Thymus (tissue), 14 donors: ENCODE measurements around the gene FIG4. TPM values are rescaled to one million over a fixed set of nuclear protein-coding genes. Genes with fewer than 3 reads are reported as not detected.

Source experiments
- DNase-seq, 9 donors: peaks; one replicate each; pipeline ENCODE4 v3.0.0-alpha.2; 2013; ENCODE audit warnings: low spot score in 9 of 9, low read depth in 6 of 9, missing footprints in 1 of 9
- H3K27ac ChIP-seq, 2 donors: one replicate each; pipeline ENCODE4 v1.5.1; 2013; ENCODE audit warnings: control low read depth in 1 of 2, low read depth in 1 of 2, low read length in 1 of 2, mild to moderate bottlenecking in 1 of 2, moderate library complexity in 1 of 2
- H3K27me3 ChIP-seq, 2 donors: one replicate each; pipeline ENCODE4 v1.5.1; 2013; ENCODE audit warnings: low read length in 1 of 2; ENCODE audit not compliant: control insufficient read depth in 2 of 2, insufficient read depth in 1 of 2
- H3K36me3 ChIP-seq, 2 donors: one replicate each; pipeline ENCODE4 v1.5.1; 2013; ENCODE audit warnings: low read length in 1 of 2, mild to moderate bottlenecking in 1 of 2, moderate library complexity in 1 of 2; ENCODE audit not compliant: control insufficient read depth in 2 of 2, insufficient read depth in 2 of 2
- H3K4me1 ChIP-seq, 2 donors: one replicate each; pipeline ENCODE4 v1.5.1; 2013; ENCODE audit warnings: low read length in 2 of 2; ENCODE audit not compliant: control insufficient read depth in 2 of 2, insufficient read depth in 2 of 2
- H3K4me3 ChIP-seq, 2 donors: one replicate each; pipeline ENCODE4 v1.5.1; 2013; ENCODE audit warnings: low read length in 2 of 2, control low read depth in 1 of 2, mild to moderate bottlenecking in 1 of 2
- H3K9me3 ChIP-seq, 2 donors: one replicate each; pipeline ENCODE4 v1.5.1; 2013; ENCODE audit warnings: low read length in 1 of 2, mild to moderate bottlenecking in 1 of 2; ENCODE audit not compliant: control insufficient read depth in 2 of 2, insufficient read depth in 1 of 2
- WGBS: extraction: QIAGEN DNeasy Blood & Tissue Kit; methylation state at CpG from one replicate; pipeline ENCODE4 v1.1.7; 2013; 5-methylcytosine and 5-hydroxymethylcytosine counted together
- long read RNA-seq, 10 donors: transcript quantifications; one replicate each; lab custom pipeline, GENCODE V29; 2026
- polyA plus RNA-seq: library from polyadenylated mRNA; stranded (reverse); fragments of 200-250 nt; gene quantifications from one replicate; pipeline ENCODE4 v1.2.3, GENCODE V29; 2013
- total RNA-seq: library from RNA; stranded (reverse); fragments of 120-200 nt; gene quantifications from one replicate; pipeline ENCODE4 v1.2.4, GENCODE V29; 2013
- donor health status: healthy.

The FIG4 gene
- total RNA-seq: 18.9 TPM
- polyA plus RNA-seq: 16.7 TPM
- long read RNA-seq, donor 1: 0 reads
- long read RNA-seq, donor 2: 0 reads
- long read RNA-seq, donor 3, partial matches to known transcripts: 25 of 26 reads
- long read RNA-seq, donor 3, other reads (novel, unspliced or antisense): 0 of 26 reads
- long read RNA-seq, donor 4, partial matches to known transcripts: 0 of 1 reads
- long read RNA-seq, donor 4, other reads (novel, unspliced or antisense): 0 of 1 reads
- long read RNA-seq, donor 5, partial matches to known transcripts: 21 of 25 reads
- long read RNA-seq, donor 5, other reads (novel, unspliced or antisense): 0 of 25 reads
- long read RNA-seq, donor 6, transcript FIG4-201 (23 exons, 3,011 nt): major isoform, 5 of 10 reads
- long read RNA-seq, donor 6, partial matches to known transcripts: 5 of 10 reads
- long read RNA-seq, donor 6, other reads (novel, unspliced or antisense): 0 of 10 reads
- long read RNA-seq, donor 7, partial matches to known transcripts: 8 of 10 reads
- long read RNA-seq, donor 7, other reads (novel, unspliced or antisense): 0 of 10 reads
- long read RNA-seq, donor 8, partial matches to known transcripts: 0 of 1 reads
- long read RNA-seq, donor 8, other reads (novel, unspliced or antisense): 0 of 1 reads
- long read RNA-seq, donor 9, partial matches to known transcripts: 7 of 7 reads
- long read RNA-seq, donor 9, other reads (novel, unspliced or antisense): 0 of 7 reads
- long read RNA-seq, donor 10, partial matches to known transcripts: 0 of 2 reads
- long read RNA-seq, donor 10, other reads (novel, unspliced or antisense): 0 of 2 reads

DNA sequence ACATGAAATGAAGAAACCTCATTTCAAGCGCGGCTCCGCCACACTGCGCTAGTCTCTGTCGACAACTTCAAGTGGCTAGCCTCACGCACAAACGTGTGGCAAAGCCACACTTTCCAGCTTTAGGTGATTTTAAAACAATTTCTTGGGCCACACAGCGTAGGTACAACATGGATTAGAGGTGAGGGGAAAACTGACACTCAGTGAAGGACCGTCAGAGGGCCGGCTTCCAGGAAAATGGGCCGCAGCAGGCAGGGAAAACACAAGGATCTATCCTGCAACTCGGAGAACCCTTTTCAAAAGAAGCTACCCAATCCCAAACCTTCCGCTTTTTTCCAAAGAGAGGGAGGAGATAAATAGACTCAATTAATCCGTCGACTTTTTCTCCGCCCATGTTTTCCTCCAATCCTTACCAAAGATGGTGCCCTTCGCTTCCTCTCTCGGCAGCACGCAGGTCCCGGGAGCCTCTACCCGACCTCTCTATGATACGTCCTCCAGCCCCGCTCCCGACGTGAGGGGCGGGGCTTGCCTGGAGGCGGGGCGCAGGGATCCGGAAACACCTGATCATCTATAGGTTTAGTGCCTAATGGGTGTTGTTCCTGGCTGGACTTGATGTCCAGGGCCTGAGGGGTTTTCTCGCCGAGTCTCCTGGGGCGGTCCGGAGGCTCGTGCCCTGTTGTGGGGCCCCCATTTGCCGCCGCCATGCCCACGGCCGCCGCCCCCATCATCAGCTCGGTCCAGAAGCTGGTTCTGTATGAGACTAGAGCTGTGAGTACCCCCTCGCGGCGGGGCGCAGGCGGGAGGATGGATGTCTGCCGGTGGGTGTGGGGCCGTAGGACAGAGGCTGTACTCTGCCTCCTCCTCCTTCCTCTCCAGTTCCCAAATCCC, at the start of gene FIG4, which contains the start of gene AK9:
TSS of gene FIG4 (plus strand) at position 560 of the 885 bp plus-strand sequence. CDS start at position 700, 140 bp downstream.
TSS of gene AK9 (minus strand) at position 466 of the 885 bp plus-strand sequence. CDS start 15,457 bp downstream, outside the sequence.
- WGBS: under 1% methylated on average over 47 of the region's 47 CpGs
- H3K27ac ChIP-seq: peak within 1 kb of the TSS; percentile 76 to 87
- H3K4me1 ChIP-seq: peaks cover 7% of the 10 kb centered on the region in 2 donors
- peaks cover 0 to 3% of the 10 kb centered on the region in 2 donors for H3K36me3 ChIP-seq
- no peaks in the 10 kb centered on the region for H3K27me3 ChIP-seq
- DNase-seq: peak; percentile 74 to 94 (median 85)
- H3K4me3 ChIP-seq: peak within 1 kb of the TSS; percentile 79 to 84
- no peaks in the 10 kb centered on the region for H3K9me3 ChIP-seq

DNA sequence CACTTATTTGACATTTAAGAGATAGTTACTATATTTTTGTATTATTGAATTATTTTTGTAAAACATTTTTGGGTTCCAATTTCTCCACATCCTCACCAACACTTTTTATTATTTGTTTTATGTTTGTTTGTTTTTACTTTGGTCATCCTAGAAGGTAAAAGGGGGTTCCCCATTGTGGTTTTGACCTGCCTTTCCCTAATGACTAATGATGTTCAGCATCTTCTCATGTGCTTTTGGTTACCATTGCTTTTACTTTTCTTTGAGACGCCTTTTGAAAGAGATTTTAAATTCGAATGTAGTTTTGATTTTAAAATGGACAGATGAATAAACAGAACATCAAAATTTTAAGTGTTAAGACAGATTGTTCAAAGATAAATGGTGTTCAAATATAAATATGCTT, 47.0 kb upstream of the FIG4 start:
- peaks cover 2 to 8% of the 10 kb centered on the region in 2 donors for H3K9me3 ChIP-seq
- no peak for DNase-seq
- WGBS: 98% methylated on average over 2 of the region's 2 CpGs
- no peaks in the 10 kb centered on the region for H3K27me3 ChIP-seq
- H3K4me3 ChIP-seq: no peak overlapping the region
- peaks cover 0 to 9% of the 10 kb centered on the region in 2 donors for H3K36me3 ChIP-seq
- H3K27ac ChIP-seq: no peak overlapping the region
- no peaks in the 10 kb centered on the region for H3K4me1 ChIP-seq

DNA sequence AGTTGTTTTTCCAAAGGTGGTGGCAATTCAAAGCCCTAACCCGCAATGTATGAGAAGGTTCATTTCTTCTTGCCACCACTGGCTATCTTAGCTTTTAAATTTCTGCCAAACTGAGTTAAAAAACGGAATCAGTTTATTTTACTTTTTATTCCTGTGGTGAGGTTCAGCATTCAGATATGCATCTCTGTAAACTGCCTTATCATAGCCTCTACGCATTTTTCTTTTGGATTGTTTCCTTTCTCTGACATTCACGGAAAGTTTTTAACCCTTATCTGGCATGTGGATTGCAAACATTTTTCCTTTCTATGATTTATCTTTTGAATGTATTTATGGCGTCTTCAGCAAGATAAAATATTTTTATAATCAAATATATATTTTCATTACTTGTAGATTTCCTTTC, 37.8 kb upstream of the FIG4 start:
- no peak overlapping the region for H3K27ac ChIP-seq
- WGBS: 75% methylated on average over 5 of the region's 5 CpGs

DNA sequence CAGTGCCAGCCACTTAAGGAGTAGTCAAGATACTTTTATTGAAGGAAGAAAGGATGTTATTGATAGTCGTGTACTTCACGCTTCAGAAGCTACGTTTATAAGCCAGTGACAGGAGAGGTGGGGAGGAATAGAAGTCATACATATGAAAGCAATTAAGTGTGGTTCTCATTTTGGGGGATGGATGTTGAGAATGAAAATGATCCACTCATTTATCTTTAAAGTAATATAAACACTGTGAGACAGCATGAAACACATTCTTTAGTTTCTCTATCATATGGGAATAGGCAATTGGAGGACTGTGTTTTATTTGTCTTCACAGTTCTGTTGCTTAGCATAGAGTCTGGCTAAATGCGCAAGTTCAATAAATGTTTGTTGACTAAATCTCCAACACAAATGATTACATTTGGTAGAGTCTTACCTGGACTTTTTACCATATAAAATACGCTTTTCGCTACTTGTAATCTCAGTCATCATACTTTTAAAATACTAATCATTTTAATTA, 35.3 kb upstream of the FIG4 start:
- no peaks in the 10 kb centered on the region for H3K27me3 ChIP-seq
- no peak for DNase-seq
- WGBS: 98% methylated on average over 6 of the region's 6 CpGs
- H3K9me3 ChIP-seq: no peaks in the 10 kb centered on the region
- no peaks in the 10 kb centered on the region for H3K4me1 ChIP-seq
- no peak overlapping the region for H3K4me3 ChIP-seq
- H3K27ac ChIP-seq: no peak overlapping the region
- peaks cover 0 to 2% of the 10 kb centered on the region in 2 donors for H3K36me3 ChIP-seq

More for the DNA sequence above, 37.8 kb upstream of the FIG4 start:
- Histone ChIP-seq H3K4me3 (no peak overlapping the region), H3K9me3 (no peaks in the 10 kb centered on the region), H3K36me3 (no peaks in the 10 kb centered on the region), H3K27me3 (no peaks in the 10 kb centered on the region), H3K4me1 (no peaks in the 10 kb centered on the region)
- DNase-seq: no peak

DNA sequence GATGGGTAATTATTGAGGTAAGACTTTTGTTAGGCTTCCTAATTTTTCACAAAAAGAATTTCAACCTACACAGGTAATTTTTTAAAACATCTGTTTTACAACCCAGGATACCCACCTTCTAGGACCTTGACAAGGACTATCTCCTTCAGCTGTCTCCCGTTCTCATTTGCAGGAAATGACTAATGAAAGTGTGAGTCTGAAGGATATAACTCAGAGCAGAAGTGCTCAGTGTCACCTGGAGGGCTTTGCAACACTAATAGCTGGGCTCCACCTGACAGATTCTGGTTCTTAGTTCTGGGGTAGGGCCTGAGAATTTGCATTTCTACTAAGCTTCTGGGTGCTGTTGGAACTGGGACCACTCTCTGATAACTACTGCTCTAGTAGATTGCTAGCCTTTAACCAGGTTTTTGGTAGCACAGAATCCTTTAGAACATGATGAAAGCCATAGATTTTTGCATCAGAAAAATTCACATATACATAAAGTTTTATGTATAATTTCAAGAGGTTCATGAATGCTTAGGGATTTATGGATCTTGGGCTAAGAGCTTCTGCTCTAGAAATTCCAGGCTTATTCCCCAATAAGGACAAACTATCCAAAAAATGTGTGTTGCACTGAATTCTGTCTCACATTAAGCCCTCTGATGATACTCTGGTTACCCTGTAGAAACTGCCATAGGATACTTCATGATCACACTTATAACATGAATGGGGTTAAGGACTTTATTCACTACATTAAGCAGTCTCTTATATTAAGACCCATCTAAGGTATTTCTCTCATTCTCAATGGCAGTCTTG, 30.4 kb upstream of the FIG4 start:
- Histone ChIP-seq H3K36me3 (peaks cover 0 to 2% of the 10 kb centered on the region in 2 donors), H3K27ac (no peak overlapping the region), H3K4me3 (no peak overlapping the region), H3K4me1 (no peaks in the 10 kb centered on the region), H3K9me3 (no peaks in the 10 kb centered on the region), H3K27me3 (no peaks in the 10 kb centered on the region)
- 7% methylated on average over 1 of the region's 1 CpG for WGBS
- DNase-seq: no peak

DNA sequence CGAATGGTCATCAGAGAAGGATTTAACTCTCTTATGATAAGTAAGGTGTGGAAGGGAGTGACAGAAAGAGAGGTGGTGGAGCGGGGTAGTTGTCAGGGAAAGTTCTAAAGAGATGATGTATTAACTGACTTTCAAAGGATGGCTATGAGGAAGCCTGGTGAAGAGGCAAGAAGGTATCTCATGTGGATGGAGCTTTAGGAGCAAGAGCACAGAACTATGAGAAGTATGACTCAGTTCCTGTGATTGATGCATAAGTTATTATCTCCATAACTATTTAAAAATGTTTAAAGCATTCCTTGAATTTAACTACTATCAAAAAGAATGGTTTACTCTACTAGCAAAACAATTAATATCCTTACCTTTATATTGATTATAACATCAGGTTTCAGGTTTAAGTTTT, 28.9 kb upstream of the FIG4 start:
- DNase-seq: no peak
- H3K9me3 ChIP-seq: no peaks in the 10 kb centered on the region
- 98% methylated on average over 2 of the region's 2 CpGs for WGBS
- no peak overlapping the region for H3K27ac ChIP-seq
- no peaks in the 10 kb centered on the region for H3K27me3 ChIP-seq
- H3K4me3 ChIP-seq: no peak overlapping the region
- H3K36me3 ChIP-seq: peaks cover 0 to 2% of the 10 kb centered on the region in 2 donors
- H3K4me1 ChIP-seq: no peaks in the 10 kb centered on the region

DNA sequence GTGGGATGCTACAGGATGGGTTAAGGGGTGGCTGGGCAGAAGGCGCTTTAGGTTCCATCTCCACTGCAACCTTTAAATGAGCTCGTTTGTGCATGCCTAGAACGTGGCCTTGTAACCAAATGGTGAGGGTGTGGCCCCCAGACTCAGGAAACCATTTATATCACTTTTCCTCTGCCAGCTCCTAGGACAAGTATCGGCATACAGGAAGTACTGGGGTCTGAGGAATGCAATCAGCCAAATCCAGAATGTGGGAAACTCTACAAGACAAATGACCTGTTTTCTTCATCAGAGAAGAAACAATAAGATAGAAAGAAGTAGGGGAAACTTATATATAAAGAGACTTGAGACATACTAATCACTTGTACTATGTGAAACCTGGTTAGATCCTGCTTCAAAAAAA, 21.3 kb upstream of the FIG4 start:
- H3K9me3 ChIP-seq: no peaks in the 10 kb centered on the region
- H3K4me3 ChIP-seq: no peak overlapping the region
- peaks cover 0 to 4% of the 10 kb centered on the region in 2 donors for H3K36me3 ChIP-seq
- 96% methylated on average over 4 of the region's 4 CpGs for WGBS
- no peaks in the 10 kb centered on the region for H3K4me1 ChIP-seq
- no peaks in the 10 kb centered on the region for H3K27me3 ChIP-seq
- no peak for DNase-seq
- H3K27ac ChIP-seq: no peak overlapping the region

DNA sequence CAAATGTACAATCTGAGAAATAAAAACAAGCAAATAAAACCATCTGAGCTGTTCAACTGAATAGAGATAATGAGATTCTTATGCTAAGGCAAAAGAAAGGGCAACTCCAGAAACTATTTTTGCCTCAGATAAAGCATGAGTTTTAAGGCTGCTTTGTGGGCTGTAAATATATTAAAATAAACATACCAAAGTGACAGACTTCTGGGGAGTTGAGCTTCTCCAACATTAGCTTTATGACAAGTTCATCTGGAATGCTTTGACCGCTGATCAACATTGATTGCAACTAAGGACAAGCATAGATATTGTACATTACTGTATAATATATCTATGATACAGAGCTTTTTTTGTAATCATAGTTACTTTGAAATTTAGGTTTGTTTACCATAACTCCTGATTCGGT, 19.4 kb upstream of the FIG4 start:
- 99% methylated on average over 2 of the region's 2 CpGs for WGBS
- H3K27ac ChIP-seq: no peak overlapping the region

More for the DNA sequence above, 19.4 kb upstream of the FIG4 start:
- Histone ChIP-seq H3K4me1 (no peaks in the 10 kb centered on the region), H3K9me3 (no peaks in the 10 kb centered on the region), H3K36me3 (peaks cover 0 to 4% of the 10 kb centered on the region in 2 donors), H3K4me3 (no peak overlapping the region), H3K27me3 (no peaks in the 10 kb centered on the region)
- DNase-seq: no peak
